ENCODE measurements around the gene TGFB2. TPM values are rescaled to one million over a fixed set of nuclear protein-coding genes. Genes with fewer than 3 reads are reported as not detected.

The TGFB2 gene
- total RNA-seq, 1 experiment from 2014 or later = 0.34 TPM

- Histone ChIP-seq H3K36me3 (ENCODE audit: control insufficient read depth in 1 of 2, insufficient read depth in 2 of 2, low read length in 2 of 2) (no peaks in the 10 kb centered on the region), H2AFZ (ENCODE audit: low read depth, low read length, poor library complexity, severe bottlenecking) (no peak overlapping the region), H3K9me3 (ENCODE audit: control insufficient read depth in 1 of 2, insufficient read depth in 1 of 2, low read depth in 1 of 2, low read length in 2 of 2) (no peaks in the 10 kb centered on the region), H3K4me1 (ENCODE audit: control insufficient read depth in 1 of 2, insufficient read depth in 2 of 2, low read length in 2 of 2) (no peaks in the 10 kb centered on the region), H3K9me2 (ENCODE audit: insufficient read depth) (peaks cover 3% of the 10 kb centered on the region; the same call in 1 of the 2 replicates), H3K27ac (ENCODE audit: low read depth, low read length) (no peak overlapping the region), H3K27me3 (ENCODE audit: insufficient read depth, low read length) (no peaks in the 10 kb centered on the region), H3K79me2 (ENCODE audit: insufficient read depth, low read length) (no peaks in the 10 kb centered on the region), H4K20me1 (ENCODE audit: insufficient read depth) (no peaks in the 10 kb centered on the region), H3K9ac (ENCODE audit: low read length) (no peak overlapping the region), H3K4me3 (replicated peaks in 1 of 2; ENCODE audit: low read depth in 1 of 2, low read length in 2 of 2) (no peak overlapping the region), H3K4me2 (ENCODE audit: low read length) (no peak overlapping the region)
- DNase-seq (ENCODE audit: low read depth, low spot score) = no peak
- intact Hi-C loops (cut with micrococcal nuclease) = no loop called here
- no peak for ATAC-seq
- ChIA-PET CTCF (no interaction called here), RAD21 (ENCODE audit: low non-redundant PET in 1 of 2, low total read pairs in 2 of 2, uncharacterized antibody in 2 of 2, unreplicated experiment in 2 of 2) (no interaction called here), POLR2A (no interaction called here)
- no TSS peak for BruUV-seq (replicated peaks)
- TF ChIP-seq TCF7L2 (IDR thresholded peaks at IDR 0.05; ENCODE audit: borderline replicate concordance, extremely low read depth, insufficient read depth, insufficient read length) = no peak
- no peak for TF ChIP-seq ZNF274 (IDR thresholded peaks at IDR 0.05; ENCODE audit: low read depth, low read length)
- no peak for TF ChIP-seq EGR1 (IDR thresholded peaks at IDR 0.05; ENCODE audit: low read depth)
- TF ChIP-seq POLR2AphosphoS5 (IDR thresholded peaks at IDR 0.05; ENCODE audit: low read depth, low read length) = no peak
- TF ChIP-seq ELF1 (IDR thresholded peaks at IDR 0.05; ENCODE audit: borderline replicate concordance, low read depth) = no peak
- no peak for TF ChIP-seq POLR2A (IDR thresholded peaks at IDR 0.05; ENCODE audit: borderline replicate concordance, extremely low read depth, insufficient read depth, insufficient read length)
- TF ChIP-seq CBX3 (IDR thresholded peaks at IDR 0.05; ENCODE audit: low read depth) = no peak
- TF ChIP-seq REST (IDR thresholded peaks at IDR 0.05; ENCODE audit: low read depth) = no peak
- no peak for TF ChIP-seq SP1 (IDR thresholded peaks at IDR 0.05; ENCODE audit: low read depth)
- no peak for TF ChIP-seq YY1 (IDR thresholded peaks at IDR 0.05; ENCODE audit: extremely low read depth, insufficient replicate concordance, low read depth, low read length)
- TF ChIP-seq EZH2phosphoT487 (IDR thresholded peaks at IDR 0.05; ENCODE audit: borderline replicate concordance) = no peak
- TF ChIP-seq ZFX (IDR thresholded peaks at IDR 0.05) = no peak
- no peak for TF ChIP-seq SRF (IDR thresholded peaks at IDR 0.05; ENCODE audit: low read depth)
Observed at GRCh38 chr1:218433744-218434143, 88.6 kb downstream of the TGFB2 start.
